Activated CD4-positive, CD25-positive, alpha-beta regulatory T cell (primary cell): ENCODE results near the gene WDR44.
"Not testable (repeated sequence)": the region's sequence is repeated elsewhere in the genome, so short reads cannot be mapped to it uniquely, and the experiment has no call there.

ENCODE experiments used
- DNase-seq, 4 experiments: peaks; one replicate each; lab custom pipeline; 2025; lab: John Stamatoyannopoulos, UW

Gene WDR44

DNA sequence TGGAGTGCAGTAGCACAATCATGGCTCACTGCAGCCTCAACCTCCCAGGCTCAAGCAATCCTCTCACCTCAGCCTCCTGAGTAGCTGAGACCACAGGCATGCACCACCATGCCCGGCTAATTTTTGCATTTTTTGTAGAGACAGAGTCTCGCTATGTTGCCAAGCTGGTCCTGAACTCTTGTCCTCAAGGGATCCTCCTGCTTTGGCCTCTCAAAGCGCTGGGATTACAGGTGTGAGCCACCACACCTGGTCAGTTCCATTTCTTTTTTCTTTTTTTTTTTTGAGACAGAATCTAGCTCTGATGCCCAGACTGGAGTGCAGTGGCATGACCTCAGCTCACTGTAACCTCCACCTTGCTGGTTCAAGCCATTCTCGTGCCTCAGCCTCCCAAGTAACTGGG is 136.5 kb downstream of the WDR44 start:
- DNase-seq, result not testable (repeated sequence)

DNA sequence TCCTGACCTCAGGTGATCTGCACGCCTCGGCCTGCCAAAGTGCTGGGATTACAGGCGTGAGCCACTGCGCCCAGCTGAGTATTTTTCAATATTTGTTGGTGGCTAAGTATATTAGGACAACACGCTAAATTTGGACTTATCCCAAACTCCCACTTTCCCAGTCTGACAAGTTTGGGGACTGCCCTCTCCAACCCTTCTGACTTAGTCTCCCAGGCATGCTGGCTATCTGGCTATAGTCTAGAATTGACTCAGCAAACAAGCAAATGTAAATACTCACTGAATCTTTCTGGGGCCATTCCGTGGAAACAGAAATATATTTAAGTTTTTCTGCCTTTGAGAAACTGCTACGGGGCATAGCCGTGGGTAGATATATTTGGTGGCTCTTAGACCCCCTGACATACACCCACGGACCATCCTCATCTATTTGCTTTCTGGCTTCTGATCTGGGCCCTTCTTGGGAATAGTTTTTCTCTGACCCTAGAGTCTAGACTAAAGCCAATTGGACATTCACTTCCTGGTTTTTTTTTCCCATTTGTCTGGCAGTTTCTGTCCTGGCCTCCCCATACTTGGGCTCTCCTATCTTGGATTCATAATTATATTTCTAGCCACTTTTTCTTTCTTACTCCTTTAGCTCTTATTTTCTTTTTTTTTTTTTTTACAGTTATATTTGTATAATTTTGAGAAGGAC is 138.5 kb downstream of the WDR44 start:
- no peak for DNase-seq

DNA sequence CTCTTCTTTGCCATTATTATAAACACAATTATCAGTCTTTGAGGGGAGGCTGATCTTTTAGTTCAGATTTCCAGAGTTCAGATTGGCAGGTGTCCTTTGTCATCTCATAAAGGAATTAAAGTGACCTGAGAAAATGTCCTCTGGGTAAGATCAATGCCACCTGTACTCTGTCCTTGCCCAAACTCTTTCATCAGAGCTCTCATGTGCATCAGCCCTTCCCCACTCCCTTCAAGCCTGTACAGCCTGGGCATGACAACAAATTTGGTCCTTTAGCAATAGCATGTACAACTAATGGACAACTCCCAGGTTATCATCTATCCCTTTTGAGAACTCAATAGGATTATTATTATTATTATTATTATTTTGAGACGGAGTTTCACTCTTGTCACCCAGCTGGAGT is 140.8 kb downstream of the WDR44 start:
- DNase-seq, result not testable (repeated sequence)

DNA sequence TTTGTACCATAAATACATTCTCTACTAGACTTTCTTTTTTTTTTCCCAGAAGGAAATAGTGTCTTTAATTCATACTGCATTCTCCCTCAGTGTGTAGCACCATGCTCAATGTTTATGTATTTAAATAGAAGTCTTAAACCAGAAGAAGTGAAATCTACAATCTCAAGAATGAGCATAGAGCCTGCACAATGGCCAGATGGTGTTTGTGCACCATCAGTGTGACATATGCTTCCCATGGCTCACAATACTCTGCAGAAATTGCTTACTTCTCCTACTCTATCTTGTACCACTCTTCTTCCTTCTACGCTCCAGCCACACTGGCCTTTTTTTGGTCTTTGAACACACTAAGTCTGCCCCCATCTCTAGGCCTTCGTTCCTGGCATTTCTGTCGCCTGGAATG is 147.1 kb downstream of the WDR44 start:
- no peak for DNase-seq

DNA sequence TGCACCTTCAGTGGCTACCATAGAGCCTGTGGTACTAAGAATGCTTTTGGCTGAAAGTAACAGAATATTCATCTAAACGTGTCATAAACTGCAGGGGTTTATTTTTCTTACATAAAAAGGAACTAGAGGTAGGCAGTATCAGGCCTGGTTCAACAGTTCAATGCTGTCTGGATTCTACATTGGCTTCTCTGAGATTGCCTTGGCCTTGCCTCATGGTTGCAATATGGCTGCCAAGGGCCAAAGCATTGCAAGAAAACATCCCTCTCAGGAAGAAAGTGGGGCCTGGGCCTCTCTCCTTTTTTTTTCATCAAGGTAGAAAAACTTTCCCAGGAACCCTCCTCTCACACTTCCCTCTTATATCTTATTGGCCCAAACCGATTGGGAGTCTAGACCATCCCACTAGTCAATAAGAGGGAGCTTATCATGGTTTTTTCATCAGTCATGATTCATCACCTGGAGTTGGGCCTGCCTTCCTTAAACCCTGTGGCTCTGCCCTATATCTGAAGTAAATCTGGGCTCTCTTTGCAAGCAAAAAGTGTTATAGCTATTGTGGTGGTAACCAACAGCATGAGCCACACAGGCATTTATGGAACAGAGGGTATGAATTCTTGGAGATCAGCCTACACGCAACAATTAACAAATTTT is 147.9 kb downstream of the WDR44 start:
- DNase-seq, result no peak

DNA sequence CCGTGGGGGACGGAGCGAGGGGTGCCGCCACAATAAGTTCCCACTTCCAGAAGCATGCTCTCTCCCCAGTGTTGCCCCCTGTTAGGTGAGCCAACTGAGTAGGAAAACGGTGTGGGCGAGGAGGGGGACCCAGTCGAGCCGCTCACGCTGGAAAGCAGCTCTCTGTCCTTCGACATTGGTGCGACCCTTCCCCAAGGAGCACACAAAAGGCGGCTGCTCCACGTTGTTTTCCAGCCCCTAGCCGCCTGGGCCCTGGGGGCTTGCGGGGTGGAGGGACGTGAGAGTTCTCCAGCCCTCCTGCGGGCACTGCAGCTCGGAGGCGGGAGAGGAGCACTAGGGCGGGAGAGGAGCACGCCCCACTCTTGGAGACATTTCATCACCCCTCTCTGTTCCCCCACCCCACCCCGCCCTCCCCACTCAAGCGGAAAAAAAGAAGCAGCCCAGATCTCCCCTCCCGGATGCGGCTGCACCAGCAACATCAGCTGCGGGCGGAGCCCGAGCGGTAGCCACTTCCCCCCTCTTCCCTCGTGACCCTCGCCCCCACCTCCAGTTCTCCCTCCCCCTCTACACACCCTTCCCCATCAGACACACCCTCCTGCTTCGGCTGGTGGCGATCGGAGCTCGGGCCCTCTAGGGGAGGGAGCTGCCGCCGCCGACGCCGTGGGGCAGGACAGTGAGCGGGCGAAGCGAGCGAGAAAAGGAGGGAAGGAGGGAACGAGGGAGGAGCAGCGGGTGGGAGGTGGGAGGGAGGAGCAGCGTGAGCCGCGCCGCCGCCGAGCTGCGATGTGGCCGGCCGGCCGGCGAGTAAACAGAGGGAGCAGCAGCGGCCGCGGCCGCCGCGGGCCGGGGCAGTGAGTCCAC is 149.4 kb downstream of the WDR44 start, which contains the start of gene DOCK11:
Gene DOCK11 (plus strand): TSS at position 755 of the 861 bp plus-strand sequence. CDS start 157 bp downstream, outside the sequence.
- peak; percentile 33 to 62 (median 52) for DNase-seq

DNA sequence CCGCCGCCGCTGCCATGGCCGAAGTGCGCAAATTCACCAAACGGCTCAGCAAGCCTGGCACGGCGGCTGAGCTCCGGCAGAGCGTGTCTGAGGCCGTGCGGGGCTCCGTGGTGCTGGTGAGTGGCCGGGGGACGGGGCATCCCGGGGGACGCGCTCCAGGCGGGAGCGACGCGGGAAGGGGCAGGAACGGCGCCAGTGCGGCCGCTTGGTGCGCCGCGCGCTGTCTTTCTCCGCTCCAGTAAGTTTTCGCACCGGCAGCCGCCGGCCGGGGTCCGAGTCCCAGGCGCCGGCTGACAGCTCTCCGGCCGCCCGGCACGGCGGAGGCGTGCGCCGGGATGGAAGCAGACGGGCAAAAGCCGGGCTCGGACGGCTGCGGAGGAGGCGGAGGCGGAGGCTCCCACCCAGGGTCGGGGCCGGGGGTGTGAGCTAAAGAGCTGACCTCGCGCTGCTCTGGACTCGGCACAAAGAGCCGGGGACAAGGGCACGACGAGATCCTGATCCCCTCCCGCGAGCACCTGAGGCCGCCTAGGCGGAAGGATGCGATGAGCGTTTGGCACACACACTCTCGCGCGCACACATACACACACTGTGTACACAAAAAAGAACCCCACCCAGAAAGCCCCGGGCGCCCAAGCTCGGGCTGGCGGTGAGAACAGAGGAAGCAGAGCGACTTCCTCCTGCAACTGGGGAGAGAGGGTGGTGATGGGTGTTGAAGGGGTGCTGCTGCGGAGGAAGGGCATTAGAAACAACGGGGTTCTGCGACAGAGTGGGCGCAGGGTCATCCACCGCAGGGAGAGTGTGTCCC is 150.3 kb downstream of the WDR44 start:
- DNase-seq, result peak; percentile 25 to 68 (median 47)

DNA sequence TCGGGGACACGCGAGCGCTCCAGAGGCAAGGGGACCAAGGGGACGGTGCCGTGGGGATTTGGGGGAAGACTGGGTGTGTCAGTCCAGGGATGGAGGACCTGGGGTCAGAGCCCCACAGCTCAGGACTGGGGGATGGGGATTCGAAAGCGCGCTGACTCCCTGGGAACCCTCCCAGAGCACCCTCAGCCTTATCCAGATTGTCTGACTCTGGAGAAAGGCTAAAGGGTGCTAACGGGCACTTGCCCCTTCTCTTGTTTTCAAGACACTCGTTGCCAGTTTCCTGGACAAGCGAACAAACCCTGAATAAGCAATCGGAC is 150.8 kb downstream of the WDR44 start:
- no peak for DNase-seq

DNA sequence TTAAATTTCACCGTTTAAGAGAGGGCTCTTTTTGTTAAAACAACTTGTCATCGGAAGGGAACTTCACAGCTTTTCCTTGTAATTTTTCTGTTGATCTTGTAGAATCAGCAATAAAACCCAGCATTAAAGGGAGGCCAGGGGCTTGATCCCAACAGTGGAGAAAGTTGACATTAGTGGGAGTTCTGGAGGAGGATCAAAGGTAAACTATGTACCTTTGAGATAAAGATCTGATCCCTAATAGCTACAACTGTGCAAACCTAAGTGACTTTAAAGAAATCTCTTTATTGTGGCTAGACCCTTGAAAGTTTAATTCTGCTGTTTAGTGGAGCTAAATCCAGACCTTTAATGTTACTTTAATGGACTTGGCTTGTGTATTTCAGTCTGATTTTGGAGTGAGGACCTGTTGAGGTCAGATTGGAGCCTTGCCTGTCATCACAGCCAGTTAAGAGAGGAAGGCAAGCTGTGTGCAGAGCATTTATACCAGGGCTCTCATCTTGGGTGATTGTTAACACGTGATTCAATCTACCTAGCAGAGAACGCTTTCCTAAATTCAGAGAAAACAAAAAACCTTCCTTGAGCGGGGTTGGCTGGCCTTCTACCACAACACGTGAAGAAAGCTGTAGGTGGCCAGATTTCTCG is 151.4 kb downstream of the WDR44 start:
- peak in 1 of 4 experiments; percentile 1 for DNase-seq

DNA sequence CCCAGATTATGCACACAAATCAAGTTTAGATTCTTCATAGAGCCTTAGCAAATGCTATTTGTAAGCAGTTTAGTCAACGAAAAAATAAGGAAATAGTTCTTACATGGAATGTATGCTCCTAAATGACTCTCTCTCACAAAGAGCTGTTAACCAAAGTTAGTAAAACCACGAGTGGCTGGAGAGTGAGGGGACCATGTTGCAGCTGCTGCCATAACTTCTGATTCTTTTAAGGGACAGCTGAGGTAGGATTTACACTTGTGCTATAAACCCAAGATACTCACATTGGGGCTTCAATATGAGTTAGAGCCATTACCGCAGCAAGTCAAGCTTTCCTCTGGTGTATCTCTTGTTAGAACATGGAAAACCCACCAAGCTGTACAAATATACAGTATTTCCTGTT is 152.4 kb downstream of the WDR44 start:
- no peak for DNase-seq

DNA sequence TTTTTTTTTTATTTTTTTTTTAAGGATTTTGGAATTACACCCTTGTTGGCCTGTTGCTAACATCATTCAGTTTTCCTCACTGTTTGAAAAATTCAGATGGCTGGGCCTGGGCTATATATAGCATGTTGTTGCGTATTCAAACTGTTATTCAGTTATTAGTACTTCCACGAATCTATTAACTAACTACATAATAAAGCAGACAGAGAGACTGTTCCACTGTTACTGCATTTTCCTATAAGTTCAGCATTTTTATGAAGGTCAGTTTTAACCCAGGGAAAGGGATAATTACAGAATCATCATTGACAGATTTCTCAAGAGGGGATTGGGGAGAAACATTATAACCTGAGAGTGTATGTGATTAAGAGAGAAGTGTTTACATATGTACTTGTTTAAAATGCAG is 152.8 kb downstream of the WDR44 start:
- no peak for DNase-seq

DNA sequence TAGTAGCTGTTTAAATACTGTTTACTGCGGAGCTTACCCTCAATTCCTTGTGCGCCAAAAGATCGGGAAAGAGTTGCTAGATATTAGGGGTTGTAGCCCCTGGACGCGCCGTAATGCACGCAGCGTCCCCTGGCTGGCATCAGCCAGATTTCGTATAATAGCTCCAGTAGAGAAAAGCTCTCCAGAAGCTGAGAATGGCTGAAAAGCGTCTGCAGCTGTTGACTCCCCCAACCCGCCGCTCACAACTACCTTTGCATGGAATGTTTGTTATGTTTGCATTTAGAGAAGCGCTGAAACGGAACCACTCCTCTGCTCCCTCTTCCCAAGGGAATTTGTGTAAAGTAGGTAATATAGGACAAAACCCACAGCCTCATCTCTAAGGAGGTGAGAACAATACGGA is 153.4 kb downstream of the WDR44 start:
- no peak for DNase-seq
